Astrocyte of the cerebellum (primary cell): ENCODE measurements around the gene BAHCC1.
A peak's percentile ranks its signal among the peaks of the same experiment; 100 is the strongest.

Source experiments
- DNase-seq: peaks from one replicate; pipeline ENCODE4 v3.0.0-alpha.2; 2011; ENCODE audit warnings: low read depth
- H3K4me3 ChIP-seq: 2 replicates; pipeline ENCODE4 v1.5.1; 2011; ENCODE audit warnings: mild to moderate bottlenecking, low read depth, low read length, moderate library complexity
- in situ Hi-C: cut with HindIII; loops from 2 replicates; pipeline ENCODE4 v1.10.0; 2017; ENCODE audit warnings: low sequenced_read_pairs
- TF ChIP-seq, protein P1 (sequence below): IDR thresholded peaks from 2 replicates; pipeline ENCODE4 v1.5.1; 2012; ENCODE audit warnings: low read length, low read depth, moderate library complexity, mild to moderate bottlenecking; ENCODE audit errors: missing control alignments

BAHCC1 gene

GRCh38 chr17:81479175-81480071, 84.2 kb downstream of the BAHCC1 start:
- TF ChIP-seq, protein P1, sequence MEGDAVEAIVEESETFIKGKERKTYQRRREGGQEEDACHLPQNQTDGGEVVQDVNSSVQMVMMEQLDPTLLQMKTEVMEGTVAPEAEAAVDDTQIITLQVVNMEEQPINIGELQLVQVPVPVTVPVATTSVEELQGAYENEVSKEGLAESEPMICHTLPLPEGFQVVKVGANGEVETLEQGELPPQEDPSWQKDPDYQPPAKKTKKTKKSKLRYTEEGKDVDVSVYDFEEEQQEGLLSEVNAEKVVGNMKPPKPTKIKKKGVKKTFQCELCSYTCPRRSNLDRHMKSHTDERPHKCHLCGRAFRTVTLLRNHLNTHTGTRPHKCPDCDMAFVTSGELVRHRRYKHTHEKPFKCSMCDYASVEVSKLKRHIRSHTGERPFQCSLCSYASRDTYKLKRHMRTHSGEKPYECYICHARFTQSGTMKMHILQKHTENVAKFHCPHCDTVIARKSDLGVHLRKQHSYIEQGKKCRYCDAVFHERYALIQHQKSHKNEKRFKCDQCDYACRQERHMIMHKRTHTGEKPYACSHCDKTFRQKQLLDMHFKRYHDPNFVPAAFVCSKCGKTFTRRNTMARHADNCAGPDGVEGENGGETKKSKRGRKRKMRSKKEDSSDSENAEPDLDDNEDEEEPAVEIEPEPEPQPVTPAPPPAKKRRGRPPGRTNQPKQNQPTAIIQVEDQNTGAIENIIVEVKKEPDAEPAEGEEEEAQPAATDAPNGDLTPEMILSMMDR, result no peak
- no peak overlapping the region for H3K4me3 ChIP-seq
- in situ Hi-C loops, result no loop called here
- DNase-seq, result no peak

- H3K4me3 ChIP-seq, result no peak overlapping the region
- TF ChIP-seq, protein P1, result no peak
- peak; percentile 23 for DNase-seq
- in situ Hi-C loops, result no loop called here
Observed at GRCh38 chr17:81480140-81481072, 85.1 kb downstream of the BAHCC1 start.

DNA sequence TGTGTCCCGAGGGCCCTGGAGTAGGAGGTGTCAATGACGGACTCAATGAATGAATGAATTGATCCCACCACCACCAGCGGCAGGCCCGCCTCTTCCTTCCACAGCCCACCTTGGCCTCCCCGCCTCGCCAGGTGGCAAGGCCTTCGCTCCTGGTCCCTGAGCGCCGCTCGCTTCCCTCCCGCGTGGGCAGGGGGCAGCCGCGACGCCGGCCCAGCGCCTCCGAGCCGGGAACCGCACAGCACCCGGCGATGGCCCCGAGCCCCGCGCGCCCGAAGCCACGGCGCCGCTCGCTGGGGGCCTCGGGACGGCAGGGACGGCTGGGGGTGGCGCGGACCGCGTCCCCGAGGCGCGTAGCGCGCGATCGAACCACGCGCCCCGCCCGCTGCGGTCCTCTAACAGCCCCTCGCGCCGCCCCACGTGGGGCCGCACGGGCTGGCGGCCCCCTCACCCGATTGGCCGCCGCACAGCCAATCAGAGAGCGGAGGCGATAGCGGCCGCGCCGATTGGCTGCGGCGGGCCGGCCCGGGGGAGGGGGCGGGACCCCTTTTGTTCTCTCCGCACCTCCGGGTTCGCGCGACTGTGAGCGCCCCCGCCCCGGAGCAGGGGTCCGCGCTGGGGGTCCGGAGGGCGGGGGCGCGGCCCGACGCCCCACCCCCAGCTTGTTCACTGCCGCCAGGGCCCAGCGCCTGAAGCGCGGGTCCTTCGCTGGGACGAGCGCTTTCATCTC, 86.0 kb downstream of the BAHCC1 start:
- peak; percentile 11 for DNase-seq
- TF ChIP-seq, protein P1, result no peak
- H3K4me3 ChIP-seq, result peak overlapping the region; percentile 40
- in situ Hi-C loops, result no loop called here

DNA sequence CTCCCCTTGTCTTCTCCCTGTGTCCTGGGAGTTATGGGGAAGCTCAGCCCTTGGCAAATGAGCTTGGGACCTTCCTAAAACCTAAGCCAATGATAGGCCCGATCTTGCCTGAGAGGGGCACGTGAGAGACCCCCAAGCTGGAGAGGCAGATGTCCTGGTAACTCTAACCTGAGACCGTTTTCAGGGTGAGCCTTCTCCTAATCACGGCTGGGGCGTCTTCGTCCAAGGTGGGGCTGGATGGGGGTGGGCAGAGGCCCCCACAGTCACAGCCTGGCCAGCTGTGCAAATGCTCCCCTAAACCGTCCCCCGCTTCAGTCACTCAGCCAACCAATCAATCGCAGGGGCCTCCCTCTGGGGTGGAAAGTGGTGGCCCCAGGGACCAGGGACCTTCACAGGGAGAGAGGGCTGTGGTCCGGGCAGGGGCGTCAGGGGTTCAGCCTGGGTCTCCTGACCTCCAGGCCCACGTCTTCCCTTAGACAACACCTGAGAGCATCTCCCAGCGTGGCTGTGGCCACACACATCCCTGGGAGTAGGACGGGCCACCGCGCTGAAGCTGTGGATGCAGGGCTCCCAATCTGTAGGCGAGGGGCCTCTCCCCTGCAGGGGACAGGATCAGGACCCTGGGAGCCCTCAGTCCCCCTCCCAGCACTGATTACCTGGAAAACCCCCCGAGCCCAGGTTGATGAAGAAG, 86.7 kb downstream of the BAHCC1 start:
- TF ChIP-seq, protein P1, result no peak
- in situ Hi-C loops, result no loop called here
- no peak for DNase-seq
- peak overlapping the region; percentile 40 for H3K4me3 ChIP-seq

- no peak overlapping the region for H3K4me3 ChIP-seq
- TF ChIP-seq, protein P1, result no peak
- DNase-seq, result no peak
- in situ Hi-C loops, result no loop called here
Observed at GRCh38 chr17:81482673-81483072, 87.4 kb downstream of the BAHCC1 start.
